ENCODE results near the gene EIF4E2. TPM values are rescaled to one million over a fixed set of nuclear protein-coding genes. Genes with fewer than 3 reads are reported as not detected.

EIF4E2 gene
- total and polyA plus RNA-seq, 2 of the 13 experiments (the other 11 are each of a cell fraction or from before 2014, with no cell fraction given), result 25.0 to 101 TPM

DNA sequence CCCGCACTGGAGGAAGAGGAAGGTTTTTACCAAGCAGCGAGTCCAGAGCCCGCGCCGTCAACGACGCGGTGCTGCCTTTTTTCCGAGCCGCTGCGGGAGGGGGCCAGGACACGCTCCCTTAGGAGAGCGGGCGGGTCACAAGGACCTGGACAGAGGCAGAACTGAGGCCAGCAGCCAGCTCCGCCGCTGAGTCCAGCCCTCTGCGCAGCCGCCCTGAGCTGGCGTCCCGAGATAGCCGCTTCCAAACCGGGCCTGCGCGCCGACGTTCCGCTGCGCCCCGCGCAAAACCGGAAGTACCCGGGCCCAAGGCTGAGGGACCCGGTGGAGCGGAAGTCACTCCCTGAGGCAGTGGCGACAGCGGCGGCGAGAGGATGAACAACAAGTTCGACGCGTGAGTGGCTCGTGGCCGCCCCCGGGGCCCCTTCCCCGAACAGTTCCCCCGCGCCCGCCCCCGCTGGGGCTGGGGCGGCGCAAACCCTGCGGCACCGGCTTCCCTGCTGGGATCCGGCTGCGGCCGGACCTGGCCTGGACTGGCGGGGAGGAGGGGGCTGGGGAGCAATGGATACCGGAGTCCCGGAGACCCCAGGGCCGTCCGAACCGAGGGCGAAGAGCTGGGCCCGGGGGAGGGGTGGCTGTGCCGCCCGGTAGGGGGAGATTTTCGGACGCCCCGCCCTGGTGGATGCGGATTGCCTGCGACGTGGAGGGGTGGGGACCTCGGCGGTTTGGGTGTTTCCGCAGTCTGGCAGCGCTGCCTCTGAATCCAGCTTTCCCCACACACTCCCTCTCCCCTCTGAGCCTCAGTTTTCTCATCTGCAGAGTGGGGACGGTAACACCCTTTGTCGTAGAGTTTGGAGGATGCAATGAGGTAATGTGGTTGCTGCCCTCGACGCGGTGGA, at the start of gene EIF4E2, which contains the start of gene TIGD1 (continued):
- TF ChIP-seq ZNF136 (CRISPR knock-in tag; IDR thresholded peaks at IDR 0.05; ENCODE audit: low read depth) (peak; percentile 99), ZNF660 (CRISPR knock-in tag; IDR thresholded peaks at IDR 0.05; ENCODE audit: borderline replicate concordance, low read depth) (0 out of 2 replicates have a peak, but pooled peaks have one; percentile 83), ZBTB3 (CRISPR knock-in tag; IDR thresholded peaks at IDR 0.05; ENCODE audit: borderline replicate concordance, low read depth) (peak; percentile 91), ZNF879 (CRISPR knock-in tag; IDR thresholded peaks at IDR 0.05) (peak; percentile 98), BRD4 (CRISPR knock-in tag; IDR thresholded peaks at IDR 0.05) (peak; percentile 99), FOXP1 (IDR thresholded peaks at IDR 0.05) (no peak), FOXP1 (CRISPR knock-in tag; IDR thresholded peaks at IDR 0.05) (peak; percentile 52), RBM22 (optimal IDR thresholded peaks at IDR 0.05; ENCODE audit: low read length) (no peak)
- TF ChIP-seq, protein P1, sequence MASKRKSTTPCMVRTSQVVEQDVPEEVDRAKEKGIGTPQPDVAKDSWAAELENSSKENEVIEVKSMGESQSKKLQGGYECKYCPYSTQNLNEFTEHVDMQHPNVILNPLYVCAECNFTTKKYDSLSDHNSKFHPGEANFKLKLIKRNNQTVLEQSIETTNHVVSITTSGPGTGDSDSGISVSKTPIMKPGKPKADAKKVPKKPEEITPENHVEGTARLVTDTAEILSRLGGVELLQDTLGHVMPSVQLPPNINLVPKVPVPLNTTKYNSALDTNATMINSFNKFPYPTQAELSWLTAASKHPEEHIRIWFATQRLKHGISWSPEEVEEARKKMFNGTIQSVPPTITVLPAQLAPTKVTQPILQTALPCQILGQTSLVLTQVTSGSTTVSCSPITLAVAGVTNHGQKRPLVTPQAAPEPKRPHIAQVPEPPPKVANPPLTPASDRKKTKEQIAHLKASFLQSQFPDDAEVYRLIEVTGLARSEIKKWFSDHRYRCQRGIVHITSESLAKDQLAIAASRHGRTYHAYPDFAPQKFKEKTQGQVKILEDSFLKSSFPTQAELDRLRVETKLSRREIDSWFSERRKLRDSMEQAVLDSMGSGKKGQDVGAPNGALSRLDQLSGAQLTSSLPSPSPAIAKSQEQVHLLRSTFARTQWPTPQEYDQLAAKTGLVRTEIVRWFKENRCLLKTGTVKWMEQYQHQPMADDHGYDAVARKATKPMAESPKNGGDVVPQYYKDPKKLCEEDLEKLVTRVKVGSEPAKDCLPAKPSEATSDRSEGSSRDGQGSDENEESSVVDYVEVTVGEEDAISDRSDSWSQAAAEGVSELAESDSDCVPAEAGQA (IDR thresholded peaks at IDR 0.05; ENCODE audit: low read depth), result peak; percentile 91
- TF ChIP-seq, protein P1 (CRISPR knock-in tag; IDR thresholded peaks at IDR 0.05; ENCODE audit: borderline replicate concordance), result peak; percentile 98
- TF ChIP-seq, protein P2, sequence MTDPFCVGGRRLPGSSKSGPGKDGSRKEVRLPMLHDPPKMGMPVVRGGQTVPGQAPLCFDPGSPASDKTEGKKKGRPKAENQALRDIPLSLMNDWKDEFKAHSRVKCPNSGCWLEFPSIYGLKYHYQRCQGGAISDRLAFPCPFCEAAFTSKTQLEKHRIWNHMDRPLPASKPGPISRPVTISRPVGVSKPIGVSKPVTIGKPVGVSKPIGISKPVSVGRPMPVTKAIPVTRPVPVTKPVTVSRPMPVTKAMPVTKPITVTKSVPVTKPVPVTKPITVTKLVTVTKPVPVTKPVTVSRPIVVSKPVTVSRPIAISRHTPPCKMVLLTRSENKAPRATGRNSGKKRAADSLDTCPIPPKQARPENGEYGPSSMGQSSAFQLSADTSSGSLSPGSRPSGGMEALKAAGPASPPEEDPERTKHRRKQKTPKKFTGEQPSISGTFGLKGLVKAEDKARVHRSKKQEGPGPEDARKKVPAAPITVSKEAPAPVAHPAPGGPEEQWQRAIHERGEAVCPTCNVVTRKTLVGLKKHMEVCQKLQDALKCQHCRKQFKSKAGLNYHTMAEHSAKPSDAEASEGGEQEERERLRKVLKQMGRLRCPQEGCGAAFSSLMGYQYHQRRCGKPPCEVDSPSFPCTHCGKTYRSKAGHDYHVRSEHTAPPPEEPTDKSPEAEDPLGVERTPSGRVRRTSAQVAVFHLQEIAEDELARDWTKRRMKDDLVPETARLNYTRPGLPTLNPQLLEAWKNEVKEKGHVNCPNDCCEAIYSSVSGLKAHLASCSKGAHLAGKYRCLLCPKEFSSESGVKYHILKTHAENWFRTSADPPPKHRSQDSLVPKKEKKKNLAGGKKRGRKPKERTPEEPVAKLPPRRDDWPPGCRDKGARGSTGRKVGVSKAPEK (CRISPR knock-in tag; IDR thresholded peaks at IDR 0.05; ENCODE audit: borderline replicate concordance), result peak; percentile 78; the same call in 1 of the 2 replicates

Data from HepG2 (cell line).